Putamen (tissue), 1 donor: Measurements from ENCODE around the gene IGFBP1.
"Not testable (repeated sequence)": the region's sequence is repeated elsewhere in the genome, so short reads cannot be mapped to it uniquely, and the experiment has no call there.

Experiments used
- DNase-seq: peaks from one replicate; pipeline ENCODE4 v3.0.0-alpha.2; 2016; ENCODE audit warnings: low spot score

Gene IGFBP1

DNA sequence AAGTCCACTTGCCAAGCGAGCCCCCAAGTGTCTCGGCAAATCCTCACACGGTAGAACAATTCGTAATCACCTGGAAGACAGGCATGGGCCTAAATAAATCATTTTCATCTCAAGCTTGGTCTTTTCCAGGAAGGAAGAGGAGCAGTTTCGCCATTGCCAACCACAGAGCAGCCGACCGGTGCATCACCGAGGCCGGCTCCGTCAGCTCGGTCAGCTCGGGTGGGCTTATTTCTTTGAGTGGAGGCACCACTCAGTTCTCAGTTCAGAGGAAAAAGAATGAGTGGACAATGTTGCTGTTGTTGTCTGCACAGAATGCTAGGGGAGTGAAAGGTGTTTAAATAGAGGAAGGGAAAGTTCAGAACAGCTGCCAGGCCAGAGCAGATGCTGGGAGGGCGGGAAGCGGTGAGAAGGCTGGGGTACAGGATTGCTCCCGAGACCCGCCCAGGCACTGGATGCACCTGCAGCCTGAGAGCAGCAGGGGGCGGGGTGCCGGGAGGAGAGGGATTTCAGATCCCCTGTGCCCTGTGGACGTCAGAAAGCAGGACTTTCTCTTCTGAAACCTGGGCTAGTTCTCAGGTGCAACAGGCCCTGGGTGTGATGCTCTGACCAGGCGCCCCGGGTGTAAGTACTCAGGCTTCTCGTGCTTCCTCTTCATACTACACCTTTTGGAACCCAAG is 50.5 kb downstream of the IGFBP1 start:
- DNase-seq: no peak

DNA sequence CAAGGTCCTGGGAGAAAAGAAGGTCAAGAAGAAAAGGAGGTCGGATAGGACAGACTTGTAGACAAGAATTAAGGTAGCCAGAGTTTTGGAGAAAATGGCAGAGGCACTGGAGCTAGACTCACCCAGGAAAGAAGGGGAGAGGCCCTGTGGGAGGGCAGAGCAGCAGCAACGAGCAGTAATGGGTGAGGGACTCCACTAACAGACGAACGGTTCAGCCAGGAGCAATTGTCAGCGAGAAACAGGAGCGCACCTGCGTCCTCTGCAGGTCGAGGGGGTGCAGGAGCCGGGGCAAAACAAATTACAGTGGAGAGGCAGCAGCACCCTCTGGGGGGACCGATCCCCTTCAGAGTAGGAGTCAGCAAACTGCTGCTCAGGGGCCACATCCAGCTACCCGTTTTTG is 51.3 kb downstream of the IGFBP1 start:
- no peak for DNase-seq

DNA sequence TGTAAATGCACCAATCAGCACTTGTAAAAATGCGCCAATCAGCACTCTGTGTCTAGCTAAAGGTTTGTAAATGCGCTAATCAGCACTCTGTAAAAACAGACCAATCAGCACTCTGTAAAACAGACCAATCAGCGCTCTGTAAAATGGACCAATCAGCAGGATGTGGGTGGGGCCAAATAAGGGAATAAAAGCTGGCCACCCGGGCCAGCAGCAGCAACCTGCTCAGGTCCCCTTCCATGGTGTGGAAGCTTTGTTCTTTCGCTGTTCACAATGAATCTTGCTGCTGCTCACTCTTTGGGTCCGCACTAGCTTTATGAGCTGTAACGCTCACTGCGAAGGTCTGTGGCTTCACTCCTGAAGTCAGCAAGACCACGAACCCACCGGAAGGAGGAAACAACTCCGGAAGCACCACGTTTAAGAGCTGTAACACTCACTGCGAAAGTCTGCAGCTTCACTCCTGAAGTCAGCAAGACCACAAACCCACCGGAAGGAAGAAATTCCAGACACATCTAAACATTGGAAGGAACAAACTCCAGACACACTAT is 52.0 kb downstream of the IGFBP1 start:
- not testable (repeated sequence) for DNase-seq

DNA sequence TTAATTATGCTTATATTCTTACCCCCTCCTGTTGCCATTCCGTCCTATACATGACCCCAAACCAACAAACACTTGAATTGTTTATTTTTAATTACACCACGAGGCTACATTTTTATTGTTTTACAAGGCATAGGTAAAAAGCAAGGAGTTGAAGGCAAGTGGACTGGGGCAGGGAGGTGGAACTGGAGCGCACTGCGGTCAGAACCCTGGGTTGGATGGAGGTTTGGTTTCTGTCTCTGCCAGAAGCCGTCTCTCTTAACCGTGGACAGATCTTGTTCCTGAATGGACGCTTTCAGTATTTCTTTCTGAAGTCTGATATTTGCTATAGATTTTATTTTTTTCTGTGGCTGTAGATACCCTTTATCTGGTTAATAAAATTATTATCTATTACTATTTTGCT is 52.7 kb downstream of the IGFBP1 start:
- no peak for DNase-seq
